Renal pelvis (tissue), 4 donors: ENCODE results near the gene TUT7. TPM values are rescaled to one million over a fixed set of nuclear protein-coding genes. Genes with fewer than 3 reads are reported as not detected.

Source experiments
- DNase-seq: peaks from one replicate; pipeline ENCODE4 v3.0.0-alpha.2; 2013
- polyA plus RNA-seq, 3 donors: library from polyadenylated mRNA; unstranded; fragments of 120-200 nt; gene quantifications; one replicate each; pipeline ENCODE4 v1.2.1, GENCODE V29; 2013; ENCODE audit not compliant: insufficient read length in 3 of 3

The TUT7 gene
- polyA plus RNA-seq, 3 donors = 23.3 to 29.9 (median 25.2) TPM

- no peak for DNase-seq
Measured at GRCh38 chr9:86352440-86353077, 1.7 kb downstream of the TUT7 start.

- no peak for DNase-seq
Measured at GRCh38 chr9:86351880-86352279, 2.3 kb downstream of the TUT7 start.

- no peak for DNase-seq
Measured at GRCh38 chr9:86350006-86350760, 4.0 kb downstream of the TUT7 start.

- peak; percentile 23 for DNase-seq
Measured at GRCh38 chr9:86349271-86349670, 4.9 kb downstream of the TUT7 start.

GRCh38 chr9:86347991-86348390 is 6.2 kb downstream of the TUT7 start:
- no peak for DNase-seq

GRCh38 chr9:86344818-86345217 is 9.4 kb downstream of the TUT7 start:
- no peak for DNase-seq

GRCh38 chr9:86342269-86342668 is 11.9 kb downstream of the TUT7 start:
- DNase-seq = no peak

- no peak for DNase-seq
Measured at GRCh38 chr9:86341007-86341491, 13.2 kb downstream of the TUT7 start.

GRCh38 chr9:86340356-86341006 is 13.7 kb downstream of the TUT7 start:
- no peak for DNase-seq

- no peak for DNase-seq
Measured at GRCh38 chr9:86337469-86338108, 16.6 kb downstream of the TUT7 start.

GRCh38 chr9:86336058-86336457 is 18.2 kb downstream of the TUT7 start:
- DNase-seq = no peak

- no peak for DNase-seq
Measured at GRCh38 chr9:86333651-86334050, 20.6 kb downstream of the TUT7 start.

- no peak for DNase-seq
Measured at GRCh38 chr9:86330186-86330585, 24.0 kb downstream of the TUT7 start.

GRCh38 chr9:86329649-86330048 is 24.6 kb downstream of the TUT7 start:
- no peak for DNase-seq

- no peak for DNase-seq
Measured at GRCh38 chr9:86328156-86328555, 26.1 kb downstream of the TUT7 start.

- no peak for DNase-seq
Measured at GRCh38 chr9:86326536-86326935, 27.7 kb downstream of the TUT7 start.

GRCh38 chr9:86324901-86325300 is 29.3 kb downstream of the TUT7 start:
- DNase-seq = no peak

GRCh38 chr9:86324308-86324707 is 29.9 kb downstream of the TUT7 start:
- no peak for DNase-seq

GRCh38 chr9:86322973-86323644 is 31.1 kb downstream of the TUT7 start:
- no peak for DNase-seq

- DNase-seq = no peak
Measured at GRCh38 chr9:86321373-86321772, 32.8 kb downstream of the TUT7 start.

- DNase-seq = no peak
Measured at GRCh38 chr9:86318187-86318586, 36.0 kb downstream of the TUT7 start.

- no peak for DNase-seq
Measured at GRCh38 chr9:86315078-86315477, 39.1 kb downstream of the TUT7 start.
